ENCODE results near the gene STYXL2. TPM values are rescaled to one million over a fixed set of nuclear protein-coding genes. Genes with fewer than 3 reads are reported as not detected.

The STYXL2 gene
- total and polyA plus RNA-seq, 3 experiments from 2014 or later = not detected

DNA sequence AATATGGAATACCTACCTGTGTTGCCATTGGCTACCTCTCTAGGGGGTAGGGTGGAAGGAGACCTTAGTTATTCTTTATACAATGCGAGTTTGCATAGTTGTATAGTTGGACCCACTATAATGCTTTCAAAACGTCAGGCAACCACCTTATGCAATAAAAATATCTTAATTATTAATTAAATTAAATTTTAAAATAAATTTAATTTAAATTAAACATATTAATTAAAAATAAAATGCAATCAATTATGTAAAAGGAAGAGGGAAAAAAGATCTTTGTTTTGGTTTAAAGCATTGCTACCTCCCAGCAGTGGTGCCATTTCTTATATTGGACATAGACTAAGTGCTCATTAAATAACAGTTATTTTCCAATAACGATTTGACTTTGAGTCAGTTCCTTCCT, 26.0 kb upstream of the STYXL2 start:
- ChIA-PET POLR2A (no interaction called here), CTCF (interaction anchor here (1.6 kb wide), 1 partner anchor 9 kb away, joined by 6 read pairs; no protein-coding TSS in a partner anchor)
- no peak overlapping the region for H3K4me3 ChIP-seq (ENCODE audit: low read length)
- H3K4me1 ChIP-seq (ENCODE audit: insufficient read depth, low read length) = no peaks in the 10 kb centered on the region
- Mint-ChIP-seq H3K4me1 (peaks cover 0 to 5% (median 3%) of the 10 kb centered on the region in 3 donors), H3K27ac (no peak overlapping the region), H3K9me3 (no peaks in the 10 kb centered on the region), H3K36me3 (peaks cover 0 to 3% (median 0%) of the 10 kb centered on the region in 3 donors), H3K4me3 (no peak overlapping the region), H3K27me3 (peaks cover 0 to 4% of the 10 kb centered on the region in 2 donors)
- H3K27me3 ChIP-seq (ENCODE audit: insufficient read depth, low read length, poor library complexity, severe bottlenecking) = no peaks in the 10 kb centered on the region
- H3K27ac ChIP-seq (ENCODE audit: low read depth, low read length) = no peak overlapping the region
- H3K9me3 ChIP-seq (ENCODE audit: low read length) = no peaks in the 10 kb centered on the region
- no peak for DNase-seq
- no peaks in the 10 kb centered on the region for H3K36me3 ChIP-seq (ENCODE audit: insufficient read depth, low read length)

DNA sequence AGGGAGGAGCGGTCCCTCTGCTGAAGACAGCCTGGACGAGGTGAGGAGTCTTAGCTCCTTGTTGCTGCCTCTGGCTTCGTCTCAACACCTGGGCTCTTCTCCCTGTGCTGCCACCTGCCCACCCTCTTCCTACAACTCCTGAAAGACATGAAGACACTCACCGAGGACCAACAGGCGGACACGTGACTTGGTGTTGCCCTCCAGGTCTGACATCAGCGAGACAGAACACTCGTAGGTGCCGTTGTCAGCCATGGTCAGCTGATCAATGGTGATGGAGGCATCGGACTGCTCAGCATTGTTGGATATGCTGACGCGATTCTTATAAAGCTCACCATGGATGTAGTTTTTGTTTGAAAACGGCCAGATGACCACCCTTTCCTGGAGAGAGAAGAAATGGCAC, 25.1 kb upstream of the STYXL2 start:
- DNase-seq = no peak
- H3K4me1 Mint-ChIP-seq = peaks cover 0 to 5% (median 3%) of the 10 kb centered on the region in 3 donors
- peaks cover 0 to 3% (median 0%) of the 10 kb centered on the region in 3 donors for H3K36me3 Mint-ChIP-seq
- no peaks in the 10 kb centered on the region for H3K9me3 Mint-ChIP-seq
- H3K4me1 ChIP-seq (ENCODE audit: insufficient read depth, low read length) = no peaks in the 10 kb centered on the region
- no peaks in the 10 kb centered on the region for H3K27me3 ChIP-seq (ENCODE audit: insufficient read depth, low read length, poor library complexity, severe bottlenecking)
- no peaks in the 10 kb centered on the region for H3K36me3 ChIP-seq (ENCODE audit: insufficient read depth, low read length)
- CTCF ChIA-PET = interaction anchor here (0.7 to 1.6 kb wide), 5 partner anchors 10 to 199 kb away, joined by 3 to 6 read pairs (median 3); no protein-coding TSS in a partner anchor
- H3K4me3 ChIP-seq (ENCODE audit: low read length) = no peak overlapping the region
- H3K27me3 Mint-ChIP-seq = peaks cover 0 to 4% of the 10 kb centered on the region in 2 donors
- POLR2A ChIA-PET = no interaction called here
- no peak overlapping the region for H3K27ac Mint-ChIP-seq
- H3K9me3 ChIP-seq (ENCODE audit: low read length) = no peaks in the 10 kb centered on the region
- no peak overlapping the region for H3K4me3 Mint-ChIP-seq
- H3K27ac ChIP-seq (ENCODE audit: low read depth, low read length) = no peak overlapping the region

DNA sequence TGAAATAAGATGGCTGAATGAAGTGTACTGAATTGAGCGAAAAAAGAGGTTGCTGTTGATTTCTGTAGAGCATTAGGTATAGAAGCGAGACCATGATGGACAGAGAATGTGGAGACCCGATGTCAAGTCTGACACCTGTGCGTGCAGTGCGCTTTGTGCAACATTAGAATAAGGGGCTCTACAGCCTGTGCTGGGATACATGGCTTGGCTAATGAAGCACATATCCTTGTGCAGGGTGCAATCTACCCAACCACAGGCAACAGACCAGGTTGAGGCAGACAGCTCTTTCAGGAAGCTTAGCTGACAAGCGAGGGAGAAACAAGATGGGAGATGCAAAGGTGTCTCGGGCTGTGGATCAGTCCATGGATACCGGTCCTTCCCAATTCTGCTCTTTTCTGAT, 22.6 kb upstream of the STYXL2 start:
- H3K27ac Mint-ChIP-seq = peak overlapping the region in 3 of 8 donors; percentile 2 to 16 (median 4)
- peaks cover 0 to 3% (median 2%) of the 10 kb centered on the region in 3 donors for H3K36me3 Mint-ChIP-seq
- H3K9me3 Mint-ChIP-seq = no peaks in the 10 kb centered on the region
- Histone ChIP-seq H3K4me1 (ENCODE audit: insufficient read depth, low read length) (peaks cover 9% of the 10 kb centered on the region), H3K9me3 (ENCODE audit: low read length) (no peaks in the 10 kb centered on the region), H3K27ac (ENCODE audit: low read depth, low read length) (no peak overlapping the region), H3K27me3 (ENCODE audit: insufficient read depth, low read length, poor library complexity, severe bottlenecking) (no peaks in the 10 kb centered on the region), H3K4me3 (ENCODE audit: low read length) (no peak overlapping the region), H3K36me3 (ENCODE audit: insufficient read depth, low read length) (no peaks in the 10 kb centered on the region)
- ChIA-PET CTCF (interaction anchor here (1.3 kb wide), 1 partner anchor 161 kb away, joined by 4 read pairs; no protein-coding TSS in a partner anchor), POLR2A (interaction anchor here (0.5 kb wide), 1 partner anchor 137 kb away, joined by 3 read pairs; no protein-coding TSS in a partner anchor)
- DNase-seq = no peak
- no peak overlapping the region for H3K4me3 Mint-ChIP-seq
- peaks cover 18 to 21% (median 19%) of the 10 kb centered on the region in 3 donors for H3K4me1 Mint-ChIP-seq
- no peaks in the 10 kb centered on the region for H3K27me3 Mint-ChIP-seq

DNA sequence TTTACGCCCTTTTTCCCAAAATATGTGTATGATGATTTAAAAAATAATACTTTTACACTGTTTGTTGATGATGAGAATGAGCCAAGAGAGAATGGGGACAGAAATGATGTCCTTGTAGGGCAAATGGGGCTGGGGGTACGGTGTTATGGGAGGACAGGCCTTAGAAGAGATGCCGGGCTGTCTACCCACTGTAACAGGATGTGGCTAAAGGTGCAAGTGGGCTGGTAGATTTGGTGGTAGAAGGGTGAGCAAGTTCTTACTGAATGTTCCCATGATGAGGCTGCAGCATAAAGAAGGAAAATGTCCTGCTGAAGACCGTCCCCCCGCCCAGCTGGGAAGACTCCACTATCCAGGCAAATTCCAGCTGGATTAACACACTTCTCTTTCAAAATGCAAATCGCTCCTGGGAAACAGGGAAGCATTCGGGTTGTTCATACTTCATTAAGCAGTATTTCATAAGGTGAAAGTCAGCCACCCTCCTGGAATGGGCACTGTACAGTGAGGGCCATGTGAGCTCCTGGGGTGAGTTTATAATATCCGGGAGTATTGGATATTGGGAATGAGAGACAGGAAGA, 17.7 kb upstream of the STYXL2 start:
- Mint-ChIP-seq H3K27ac (peak overlapping the region; percentile 6 to 85 (median 48)), H3K27me3 (peaks cover 0 to 12% of the 10 kb centered on the region in 2 donors), H3K4me3 (peak overlapping the region in 6 of 7 donors; percentile 54 to 81 (median 68)), H3K4me1 (peaks cover 37 to 39% (median 38%) of the 10 kb centered on the region in 3 donors), H3K9me3 (no peaks in the 10 kb centered on the region), H3K36me3 (peaks cover 1 to 6% (median 2%) of the 10 kb centered on the region in 3 donors)
- DNase-seq = no peak
- POLR2A ChIA-PET = no interaction called here
- CTCF ChIA-PET = interaction anchor here (0.8 to 1.2 kb wide), 2 partner anchors 9 to 166 kb away, joined by 5 read pairs; no protein-coding TSS in a partner anchor
- H3K4me3 ChIP-seq (ENCODE audit: low read length) = no peak overlapping the region
- H3K27ac ChIP-seq (ENCODE audit: low read depth, low read length) = no peak overlapping the region
- H3K27me3 ChIP-seq (ENCODE audit: insufficient read depth, low read length, poor library complexity, severe bottlenecking) = no peaks in the 10 kb centered on the region
- no peaks in the 10 kb centered on the region for H3K36me3 ChIP-seq (ENCODE audit: insufficient read depth, low read length)
- peaks cover 28% of the 10 kb centered on the region for H3K4me1 ChIP-seq (ENCODE audit: insufficient read depth, low read length)
- H3K9me3 ChIP-seq (ENCODE audit: low read length) = no peaks in the 10 kb centered on the region

DNA sequence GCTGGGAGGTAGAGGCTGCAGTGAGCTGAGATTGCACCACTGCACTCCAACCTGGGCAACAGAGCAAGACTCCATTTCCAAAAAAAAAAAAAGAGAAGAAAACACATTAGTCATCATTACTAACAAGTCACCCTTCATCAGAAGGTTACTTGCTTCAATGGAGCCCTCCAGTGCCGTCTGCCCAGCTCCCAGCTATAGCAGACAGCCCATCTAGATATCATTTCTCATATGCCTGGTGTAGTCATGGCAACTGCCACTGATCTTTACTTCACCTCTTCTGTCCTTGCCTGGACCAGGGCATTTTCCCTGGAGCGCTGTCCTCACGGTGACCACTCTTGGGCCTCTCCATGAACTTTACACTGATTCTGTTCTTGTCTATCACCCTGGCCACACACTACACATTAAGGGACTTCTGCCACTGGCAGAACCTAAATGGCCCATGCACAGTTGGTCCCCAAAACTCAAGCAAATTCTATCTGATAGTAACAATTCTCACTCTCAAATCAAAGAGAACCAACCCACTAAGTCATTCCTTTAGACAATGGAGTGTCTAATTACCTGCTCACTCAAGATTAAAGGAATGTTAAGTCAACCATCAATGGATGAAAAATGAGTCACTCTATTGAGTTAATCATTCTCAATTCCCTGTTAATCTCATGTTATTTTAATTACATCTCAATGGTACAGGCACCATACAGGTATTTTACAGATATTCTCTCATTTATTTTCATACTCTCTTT, 16.6 kb upstream of the STYXL2 start:
- H3K36me3 ChIP-seq (ENCODE audit: insufficient read depth, low read length) = no peaks in the 10 kb centered on the region
- peaks cover 37 to 39% (median 38%) of the 10 kb centered on the region in 3 donors for H3K4me1 Mint-ChIP-seq
- H3K36me3 Mint-ChIP-seq = peaks cover 2 to 7% (median 3%) of the 10 kb centered on the region in 3 donors
- H3K4me3 ChIP-seq (ENCODE audit: low read length) = no peak overlapping the region
- DNase-seq = no peak
- H3K4me3 Mint-ChIP-seq = peak overlapping the region in 6 of 7 donors; percentile 13 to 81 (median 54)
- H3K27ac ChIP-seq (ENCODE audit: low read depth, low read length) = no peak overlapping the region
- ChIA-PET CTCF (no interaction called here), POLR2A (no interaction called here)
- no peaks in the 10 kb centered on the region for H3K9me3 ChIP-seq (ENCODE audit: low read length)
- peaks cover 28% of the 10 kb centered on the region for H3K4me1 ChIP-seq (ENCODE audit: insufficient read depth, low read length)
- no peaks in the 10 kb centered on the region for H3K9me3 Mint-ChIP-seq
- no peaks in the 10 kb centered on the region for H3K27me3 ChIP-seq (ENCODE audit: insufficient read depth, low read length, poor library complexity, severe bottlenecking)
- peaks cover 4 to 15% of the 10 kb centered on the region in 2 donors for H3K27me3 Mint-ChIP-seq
- H3K27ac Mint-ChIP-seq = peak overlapping the region in 6 of 8 donors; percentile 49 to 78 (median 70)

DNA sequence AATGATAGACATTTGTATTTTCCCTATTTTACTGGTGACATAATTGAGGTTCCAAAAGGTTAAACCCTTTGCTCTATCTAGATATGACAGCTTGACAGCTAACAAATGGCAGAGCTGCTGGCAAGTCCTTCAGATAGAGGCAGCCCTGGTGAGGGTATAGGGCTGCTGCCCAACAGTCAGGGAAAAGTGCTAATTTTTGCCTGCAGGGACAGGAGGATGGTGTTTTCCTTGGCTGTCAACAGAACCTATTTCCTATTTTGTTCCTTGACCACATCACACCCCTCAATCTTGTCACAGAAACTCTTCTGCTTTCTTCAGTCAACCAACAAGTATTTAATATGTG, 16.0 kb upstream of the STYXL2 start:
- Mint-ChIP-seq H3K4me3 (peak overlapping the region in 1 of 7 donors; percentile 63), H3K4me1 (peaks cover 37 to 39% (median 38%) of the 10 kb centered on the region in 3 donors), H3K9me3 (no peaks in the 10 kb centered on the region), H3K36me3 (peaks cover 2 to 7% (median 3%) of the 10 kb centered on the region in 3 donors), H3K27me3 (peaks cover 5 to 17% of the 10 kb centered on the region in 2 donors), H3K27ac (peak overlapping the region in 3 of 8 donors; percentile 11 to 43 (median 31))
- Histone ChIP-seq H3K9me3 (ENCODE audit: low read length) (no peaks in the 10 kb centered on the region), H3K4me3 (ENCODE audit: low read length) (no peak overlapping the region), H3K4me1 (ENCODE audit: insufficient read depth, low read length) (peaks cover 28% of the 10 kb centered on the region), H3K27me3 (ENCODE audit: insufficient read depth, low read length, poor library complexity, severe bottlenecking) (no peaks in the 10 kb centered on the region), H3K36me3 (ENCODE audit: insufficient read depth, low read length) (no peaks in the 10 kb centered on the region), H3K27ac (ENCODE audit: low read depth, low read length) (no peak overlapping the region)
- DNase-seq = no peak
- ChIA-PET CTCF (no interaction called here), POLR2A (no interaction called here)

DNA sequence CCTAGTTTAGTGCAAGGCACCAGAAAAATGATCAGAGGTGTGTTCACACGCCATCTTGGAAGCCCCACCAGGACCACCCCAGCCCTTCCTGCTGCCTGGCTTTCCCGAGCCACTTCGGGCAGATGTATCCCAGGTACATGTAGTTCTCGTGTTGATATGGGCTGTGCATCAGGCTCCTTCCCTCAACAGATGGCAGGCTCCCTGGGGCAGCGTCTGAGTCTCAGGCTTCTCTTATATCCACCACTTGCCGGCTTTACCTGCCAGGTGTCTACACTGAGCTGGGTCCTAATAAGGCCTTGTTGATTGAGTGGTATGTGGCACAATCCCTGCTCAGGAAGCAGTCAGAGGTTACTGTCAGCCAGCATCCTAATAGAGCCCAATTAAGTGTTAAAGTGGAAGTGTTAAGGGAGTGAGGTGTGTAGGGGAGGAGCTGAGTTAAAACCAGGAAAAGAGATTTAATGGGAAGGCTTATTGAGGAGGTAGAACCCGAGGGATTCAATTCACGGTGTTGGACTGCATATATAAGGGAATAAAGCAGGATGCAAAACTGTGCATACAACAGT, 12.2 kb upstream of the STYXL2 start:
- ChIA-PET POLR2A (no interaction called here), CTCF (interaction anchor here (0.7 to 1.1 kb wide), 2 partner anchors 15 to 24 kb away, joined by 3 read pairs; no protein-coding TSS in a partner anchor)
- H3K27ac Mint-ChIP-seq = peak overlapping the region in 1 of 8 donors; percentile 48

More for the DNA sequence above, 12.2 kb upstream of the STYXL2 start:
- H3K9me3 Mint-ChIP-seq = no peaks in the 10 kb centered on the region
- Histone ChIP-seq H3K4me1 (ENCODE audit: insufficient read depth, low read length) (peaks cover 18% of the 10 kb centered on the region), H3K27ac (ENCODE audit: low read depth, low read length) (no peak overlapping the region), H3K9me3 (ENCODE audit: low read length) (no peaks in the 10 kb centered on the region), H3K36me3 (ENCODE audit: insufficient read depth, low read length) (no peaks in the 10 kb centered on the region), H3K4me3 (ENCODE audit: low read length) (no peak overlapping the region), H3K27me3 (ENCODE audit: insufficient read depth, low read length, poor library complexity, severe bottlenecking) (no peaks in the 10 kb centered on the region)
- H3K36me3 Mint-ChIP-seq = peaks cover 0 to 7% (median 3%) of the 10 kb centered on the region in 3 donors
- no peak overlapping the region for H3K4me3 Mint-ChIP-seq
- H3K27me3 Mint-ChIP-seq = peaks cover 5 to 17% of the 10 kb centered on the region in 2 donors
- peaks cover 15 to 19% (median 18%) of the 10 kb centered on the region in 3 donors for H3K4me1 Mint-ChIP-seq
- DNase-seq = no peak

Data from CD8-positive, alpha-beta memory T cell (primary cell).